Cardiac fibroblast (primary cell): ENCODE results near the gene HLA-DPB1.

Experiments used
- DNase-seq, 2 donors: peaks; one replicate each; pipeline versions ENCODE4 v3.0.0 to v3.0.0-alpha.2; 2010; ENCODE audit warnings: low read depth in 2 of 2
- H3K4me3 ChIP-seq, 2 donors: replicated peaks in 1 of 2; 1 replicate in 1 of 2; 2 replicates in 1 of 2; pipeline ENCODE4 v1.5.1; 2011; ENCODE audit warnings: low read depth in 2 of 2, low read length in 2 of 2, mild to moderate bottlenecking in 2 of 2, moderate library complexity in 1 of 2
- TF ChIP-seq, protein P1 (sequence below): IDR thresholded peaks from one replicate; pipeline ENCODE4 v1.5.1; 2011; ENCODE audit warnings: low read depth, mild to moderate bottlenecking, low read length, inconsistent platforms

HLA-DPB1 gene

DNA sequence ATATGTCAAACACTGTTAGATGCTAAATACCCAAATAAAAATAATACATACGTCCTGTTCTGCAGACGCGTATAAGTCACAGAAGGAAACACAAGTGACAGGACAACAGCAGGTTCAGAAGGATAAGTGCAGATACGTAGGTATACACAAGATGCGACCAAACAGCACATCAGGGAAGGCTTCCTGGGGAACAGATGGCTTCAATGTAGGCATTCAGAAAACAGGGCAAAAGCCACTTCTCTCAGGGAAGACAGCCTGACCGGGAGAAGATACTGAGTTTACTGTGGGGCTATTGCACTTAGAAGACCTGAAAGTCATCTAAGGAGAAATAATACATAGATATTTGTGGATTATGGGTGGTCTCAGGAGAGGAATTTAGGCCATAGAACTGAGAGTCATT lies 4.2 kb upstream of the HLA-DPB1 start:
- H3K4me3 ChIP-seq: no peak overlapping the region
- DNase-seq: no peak
- TF ChIP-seq, protein P1, sequence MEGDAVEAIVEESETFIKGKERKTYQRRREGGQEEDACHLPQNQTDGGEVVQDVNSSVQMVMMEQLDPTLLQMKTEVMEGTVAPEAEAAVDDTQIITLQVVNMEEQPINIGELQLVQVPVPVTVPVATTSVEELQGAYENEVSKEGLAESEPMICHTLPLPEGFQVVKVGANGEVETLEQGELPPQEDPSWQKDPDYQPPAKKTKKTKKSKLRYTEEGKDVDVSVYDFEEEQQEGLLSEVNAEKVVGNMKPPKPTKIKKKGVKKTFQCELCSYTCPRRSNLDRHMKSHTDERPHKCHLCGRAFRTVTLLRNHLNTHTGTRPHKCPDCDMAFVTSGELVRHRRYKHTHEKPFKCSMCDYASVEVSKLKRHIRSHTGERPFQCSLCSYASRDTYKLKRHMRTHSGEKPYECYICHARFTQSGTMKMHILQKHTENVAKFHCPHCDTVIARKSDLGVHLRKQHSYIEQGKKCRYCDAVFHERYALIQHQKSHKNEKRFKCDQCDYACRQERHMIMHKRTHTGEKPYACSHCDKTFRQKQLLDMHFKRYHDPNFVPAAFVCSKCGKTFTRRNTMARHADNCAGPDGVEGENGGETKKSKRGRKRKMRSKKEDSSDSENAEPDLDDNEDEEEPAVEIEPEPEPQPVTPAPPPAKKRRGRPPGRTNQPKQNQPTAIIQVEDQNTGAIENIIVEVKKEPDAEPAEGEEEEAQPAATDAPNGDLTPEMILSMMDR: no peak

DNA sequence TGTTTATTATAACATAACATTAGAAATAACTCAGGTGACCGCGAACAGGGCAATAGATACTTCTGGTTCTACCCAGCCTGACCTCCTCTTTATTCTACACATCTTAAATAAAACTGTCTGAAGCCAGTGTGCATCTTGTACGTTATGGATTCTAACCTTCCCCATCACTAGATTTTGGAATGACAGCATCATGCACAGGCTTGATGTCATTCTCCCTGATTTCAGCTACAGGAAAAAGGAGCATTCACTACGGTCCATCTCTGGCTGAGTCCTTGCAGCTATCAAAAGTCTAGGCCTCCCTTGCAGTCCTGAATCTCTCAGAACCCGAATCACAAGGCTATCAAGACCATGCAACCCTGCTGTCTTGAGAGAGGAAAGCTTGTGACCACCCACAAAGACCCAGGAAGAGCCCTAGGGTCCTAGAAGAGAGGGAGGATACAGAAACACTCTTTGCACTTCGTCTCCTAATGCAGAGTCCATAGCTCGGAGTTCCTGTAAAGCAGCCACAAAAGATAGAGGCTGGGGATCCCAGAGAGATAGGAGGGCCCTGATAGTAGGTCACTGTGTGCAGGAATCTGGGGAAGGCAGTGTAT lies 3.2 kb upstream of the HLA-DPB1 start:
- TF ChIP-seq, protein P1: no peak
- no peak overlapping the region for H3K4me3 ChIP-seq

DNA sequence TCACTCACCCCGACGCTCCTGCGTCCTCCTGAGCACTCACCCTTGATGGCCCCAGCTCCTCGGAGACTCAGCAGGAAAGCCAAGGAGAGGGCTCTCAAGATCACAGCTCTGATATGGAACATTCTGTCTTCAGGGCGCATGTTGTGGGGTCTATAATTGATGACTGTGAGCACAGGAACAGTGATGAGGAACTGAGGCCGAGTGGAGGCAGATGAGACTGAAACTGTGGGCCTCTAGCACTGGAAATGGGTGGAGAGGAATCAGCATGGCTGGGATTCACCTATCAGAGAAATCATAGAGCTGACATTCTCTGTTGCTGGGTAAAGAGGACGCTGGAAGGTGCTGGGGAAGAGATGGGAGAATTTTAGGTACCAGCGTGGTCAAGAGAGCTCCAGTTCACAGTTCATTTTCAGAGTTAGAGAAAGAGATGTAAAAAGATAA lies 2.3 kb upstream of the HLA-DPB1 start, which contains the start of gene HLA-DPA1:
Gene HLA-DPA1, minus strand, starts transcription at position 219 of the 441 bp plus-strand sequence.
- no peak within 1 kb of the TSS for H3K4me3 ChIP-seq
- DNase-seq: peak; percentile 13 to 21
- TF ChIP-seq, protein P1: no peak

More for the DNA sequence above, 3.2 kb upstream of the HLA-DPB1 start:
- no peak for DNase-seq

DNA sequence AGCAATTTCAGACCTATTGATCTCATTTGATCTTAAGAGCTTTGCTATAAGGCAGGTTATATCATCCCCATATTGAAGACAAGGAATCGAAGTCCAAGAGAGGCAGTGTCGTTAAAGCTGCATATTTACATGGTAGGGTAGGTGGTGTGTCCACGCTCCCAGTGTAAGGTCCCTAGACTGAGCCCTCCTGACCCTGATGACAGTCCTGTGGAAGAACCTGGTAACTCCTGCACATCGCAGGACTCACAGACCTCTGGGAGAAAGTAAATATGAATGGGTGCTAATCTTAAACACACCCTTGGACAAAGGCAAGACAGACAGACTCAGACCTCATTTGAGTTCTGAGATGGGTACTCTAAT lies 602 bp upstream of the HLA-DPB1 start:
- no peak overlapping the region for H3K4me3 ChIP-seq
- TF ChIP-seq, protein P1: no peak
- DNase-seq: no peak

DNA sequence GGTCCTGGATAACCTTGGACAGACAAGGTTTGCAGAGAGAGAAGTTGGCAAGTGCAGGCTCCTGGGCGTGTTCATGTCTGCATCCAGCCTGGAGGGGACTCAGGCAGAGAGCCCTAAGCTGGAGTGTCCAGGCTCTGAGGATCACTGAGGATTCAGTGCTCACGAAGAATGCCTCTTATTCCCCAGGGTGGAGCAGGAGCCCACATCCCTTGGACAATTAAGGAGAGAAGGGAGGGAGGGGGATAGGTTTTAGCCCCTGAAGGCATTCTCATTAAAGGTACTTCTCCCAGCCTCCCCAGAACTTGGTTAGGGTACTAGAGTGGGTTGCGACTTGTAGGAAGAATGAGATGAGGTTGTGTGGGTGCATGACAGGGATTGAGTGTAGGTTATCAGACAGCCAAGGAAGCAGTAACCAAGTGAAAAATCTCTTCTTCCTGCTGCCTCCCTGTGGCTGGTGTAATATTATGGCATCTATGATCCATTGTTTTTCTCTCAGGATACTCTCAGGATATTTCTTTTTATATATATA lies 680 bp downstream of the HLA-DPB1 start:
- TF ChIP-seq, protein P1: no peak
- DNase-seq: no peak
- no peak overlapping the region for H3K4me3 ChIP-seq

DNA sequence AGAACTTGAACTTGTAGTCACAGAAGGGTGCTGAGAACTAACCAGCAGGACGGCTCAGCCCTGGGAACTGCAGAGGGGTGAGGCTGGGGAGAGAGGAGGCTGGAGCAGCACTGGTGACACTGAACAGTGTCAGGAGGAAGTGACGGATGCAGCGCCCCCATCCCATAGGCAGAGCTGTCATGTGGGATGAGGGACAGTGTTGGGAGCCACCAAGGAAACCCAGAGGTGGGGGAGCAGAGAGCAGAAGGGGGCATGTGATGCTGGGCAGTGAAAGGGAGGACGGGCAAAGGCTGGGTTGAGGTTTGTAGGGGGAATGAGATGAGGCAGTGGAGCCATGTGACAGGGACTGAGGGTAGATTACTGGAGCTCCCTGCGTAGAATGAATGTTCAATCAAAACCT lies 2.1 kb downstream of the HLA-DPB1 start:
- no peak for DNase-seq
- TF ChIP-seq, protein P1: no peak
- no peak overlapping the region for H3K4me3 ChIP-seq

DNA sequence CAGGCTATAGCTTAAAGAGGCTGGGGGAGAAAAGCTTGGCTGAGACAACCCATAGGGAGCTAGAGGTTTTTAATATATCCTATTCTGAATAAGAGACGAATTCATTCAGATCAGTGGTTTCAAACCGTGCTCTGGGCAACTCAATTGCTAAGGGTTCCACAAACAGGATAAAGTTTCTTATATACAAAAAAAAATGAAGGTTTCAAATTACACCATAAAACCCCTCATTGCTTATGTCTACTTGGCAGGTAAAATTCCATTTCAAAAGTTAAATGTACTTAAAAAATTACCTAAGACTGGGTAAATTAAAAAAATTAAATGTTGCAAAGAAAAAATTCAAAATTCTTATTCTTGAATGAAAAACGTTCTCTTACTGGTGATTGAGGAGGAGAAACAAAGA lies 2.7 kb downstream of the HLA-DPB1 start:
- no peak for DNase-seq
- TF ChIP-seq, protein P1: no peak
- no peak overlapping the region for H3K4me3 ChIP-seq
